Measurements from ENCODE around the gene TRIM25.

Gene TRIM25

GRCh38 chr17:56913867-56914580, at the start of gene TRIM25:
TRIM25 (minus strand) TSS chr17:56914049; CDS start chr17:56913988, 61 bp downstream.
- peak within 1 kb of the TSS; percentile 81 for H3K4me3 ChIP-seq (ENCODE audit: low read length)
- no peak for TF ChIP-seq CTCF (IDR thresholded peaks at IDR 0.05; ENCODE audit: insufficient read depth, low read depth, low read length, missing control alignments)
- peak; percentile 94 for DNase-seq (ENCODE audit: low read depth)

GRCh38 chr17:56960596-56961538, 47.0 kb upstream of the TRIM25 start, which contains the start of gene COIL:
COIL (minus strand) TSS chr17:56961050; CDS start chr17:56961019, 31 bp downstream.
- peak; percentile 93 for DNase-seq (ENCODE audit: low read depth)
- H3K4me3 ChIP-seq (ENCODE audit: low read length) = peak within 1 kb of the TSS; percentile 83
- peak; percentile 97 for TF ChIP-seq CTCF (IDR thresholded peaks at IDR 0.05; ENCODE audit: insufficient read depth, low read depth, low read length, missing control alignments)

- DNase-seq (ENCODE audit: low read depth) = no peak
- no peak overlapping the region for H3K4me3 ChIP-seq (ENCODE audit: low read length)
- no peak for TF ChIP-seq CTCF (IDR thresholded peaks at IDR 0.05; ENCODE audit: insufficient read depth, low read depth, low read length, missing control alignments)
Measured at GRCh38 chr17:56956992-56957391, 43.1 kb upstream of the TRIM25 start.

- no peak for TF ChIP-seq CTCF (IDR thresholded peaks at IDR 0.05; ENCODE audit: insufficient read depth, low read depth, low read length, missing control alignments)
- DNase-seq (ENCODE audit: low read depth) = no peak
- no peak overlapping the region for H3K4me3 ChIP-seq (ENCODE audit: low read length)
Measured at GRCh38 chr17:56949595-56949994, 35.7 kb upstream of the TRIM25 start.

GRCh38 chr17:56948491-56948890, 34.6 kb upstream of the TRIM25 start:
- no peak for TF ChIP-seq CTCF (IDR thresholded peaks at IDR 0.05; ENCODE audit: insufficient read depth, low read depth, low read length, missing control alignments)
- no peak for DNase-seq (ENCODE audit: low read depth)

GRCh38 chr17:56947741-56948140, 33.9 kb upstream of the TRIM25 start:
- no peak overlapping the region for H3K4me3 ChIP-seq (ENCODE audit: low read length)
- TF ChIP-seq CTCF (IDR thresholded peaks at IDR 0.05; ENCODE audit: insufficient read depth, low read depth, low read length, missing control alignments) = no peak
- DNase-seq (ENCODE audit: low read depth) = peak; percentile 19

More at GRCh38 chr17:56948491-56948890, 34.6 kb upstream of the TRIM25 start:
- no peak overlapping the region for H3K4me3 ChIP-seq (ENCODE audit: low read length)
